Spleen (tissue), 11 donors: ENCODE measurements around the gene RPL19. TPM values are rescaled to one million over a fixed set of nuclear protein-coding genes. Genes with fewer than 3 reads are reported as not detected.

Experiments
- DNase-seq: peaks from one replicate; pipeline ENCODE4 v3.0.0-alpha.2; 2020
- H3K27ac ChIP-seq, 8 donors: fragments of 200-600 bp; sonication (generic) in 7 of 8; 1 replicate in 4 of 8; 2 replicates in 4 of 8; pipeline versions ENCODE4 v1.5.0 to v1.8.0; 2016 to 2021; ENCODE audit warnings: inconsistent platforms in 4 of 8, mild to moderate bottlenecking in 4 of 8, moderate library complexity in 1 of 8
- H3K27me3 ChIP-seq, 7 donors: fragments of 200-600 bp; sonication (generic) in 6 of 7; replicated peaks in 1 of 7; 1 replicate in 4 of 7; 2 replicates in 3 of 7; pipeline versions ENCODE4 v1.5.0 to v1.8.0; 2016 to 2021; ENCODE audit warnings: inconsistent platforms in 3 of 7, mild to moderate bottlenecking in 1 of 7
- H3K36me3 ChIP-seq, 6 donors: fragments of 200-600 bp; sonication (generic) in 5 of 6; 1 replicate in 4 of 6; 2 replicates in 2 of 6; pipeline versions ENCODE4 v1.5.0 to v1.8.0; 2016 to 2021; ENCODE audit warnings: inconsistent platforms in 2 of 6
- H3K4me1 ChIP-seq, 6 donors: fragments of 200-600 bp; sonication (generic) in 5 of 6; 1 replicate in 3 of 6; 2 replicates in 3 of 6; pipeline versions ENCODE4 v1.5.0 to v1.8.0; 2016 to 2021; ENCODE audit warnings: inconsistent platforms in 3 of 6
- H3K4me3 ChIP-seq, 8 donors: fragments of 200-600 bp; sonication (generic) in 7 of 8; 1 replicate in 4 of 8; 2 replicates in 4 of 8; pipeline versions ENCODE4 v1.5.0 to v1.8.0; 2016 to 2021; ENCODE audit warnings: inconsistent platforms in 4 of 8, mild to moderate bottlenecking in 4 of 8, moderate library complexity in 2 of 8
- H3K9me3 ChIP-seq, 8 donors: fragments of 200-600 bp; sonication (generic) in 7 of 8; 1 replicate in 4 of 8; 2 replicates in 4 of 8; pipeline versions ENCODE4 v1.5.0 to v1.8.0; 2016 to 2021; ENCODE audit warnings: inconsistent platforms in 4 of 8
- CTCF ChIP-seq, 11 experiments: fragments of 200-600 bp in 7 of 11; fragments of 450-650 bp in 4 of 11; sonication (generic) in 4 of 11; IDR thresholded peaks in 8 of 11; conservative IDR thresholded peaks in 3 of 11; 1 replicate in 7 of 11; 2 replicates in 4 of 11; pipeline versions ENCODE4 v1.4.0 to v1.8.0; 2016 to 2021; ENCODE audit warnings: antibody characterized with exemption in 11 of 11, inconsistent platforms in 4 of 11, mild to moderate bottlenecking in 1 of 11
- POLR2A ChIP-seq, 3 donors: fragments of 450-650 bp; IDR thresholded peaks; one replicate each; pipeline ENCODE4 v1.5.1; 2017; ENCODE audit warnings: antibody characterized with exemption in 3 of 3, mild to moderate bottlenecking in 1 of 3
- POLR2AphosphoS5 ChIP-seq, 3 donors: sonication (generic); formaldehyde crosslinking; IDR thresholded peaks; one replicate each; pipeline ENCODE4 v1.5.1; 2017; ENCODE audit warnings: antibody characterized with exemption in 3 of 3
- WGBS, 5 donors: extraction: QIAGEN DNeasy Blood & Tissue Kit in 3 of 5; methylation state at CpG; one replicate each; pipeline versions ENCODE4 v1.1.5 to v1.1.7; 2013 to 2018; 5-methylcytosine and 5-hydroxymethylcytosine counted together
- intact Hi-C: fragments of 100-400 bp; cut with DNase I; formaldehyde crosslinking; loops from one replicate; pipeline ENCODE4 v1.15.0; 2023; ENCODE audit warnings: low total_unique reads
- polyA plus RNA-seq, 3 donors: library from polyadenylated mRNA; stranded (reverse); fragments of 200-250 nt; gene quantifications; one replicate each; pipeline ENCODE4 v1.2.1, GENCODE V29; 2013
- total RNA-seq, 7 donors: library from RNA; depleted of rRNA in 3 of 7; stranded (reverse); fragments of >200 nt in 3 of 7; fragmentation: NEBNext Ultra II Directional in 4 of 7; extraction: Animal tissue kit (Norgen Biotek cat#: 25700) in 4 of 7; gene quantifications; one replicate each; pipeline versions ENCODE4 v1.1.0 to v1.2.1, GENCODE V29; 2016 to 2021
- donor health status: healthy with polysubstance abuse.
- donor health status: DM: no; HTN: no; CAD: no; lungs with moderate emphysema.
- donor health status: DM: no; HTN: no; CAD: no.
- donor health status: Bipolar disorder and iron deficiency.
- donor health status: healthy.
- donor health status: DM: no; HTN: no; CAD: no.
- donor health status: DM: yes; HTN: yes; CAD: no.

Gene RPL19
- total and polyA plus RNA-seq, 10 donors = 1,504 to 7,360 (median 3,641) TPM

- Histone ChIP-seq H3K4me3 (no peak overlapping the region), H3K27ac (no peak overlapping the region), H3K36me3 (no peaks in the 10 kb centered on the region), H3K4me1 (peaks cover 0 to 12% (median 7%) of the 10 kb centered on the region in 6 donors), H3K9me3 (no peaks in the 10 kb centered on the region), H3K27me3 (peaks cover 0 to 5% (median 0%) of the 10 kb centered on the region in 7 donors)
- no peak for DNase-seq
- WGBS, 5 donors = 81 to 94% (median 86%) methylated on average over 2 of the region's 2 CpGs
- intact Hi-C loops = no loop called here
- no peak for TF ChIP-seq CTCF (IDR thresholded peaks at IDR 0.05 in 8 of 11, conservative IDR thresholded peaks at IDR 0.05 in 3 of 11)
- TF ChIP-seq POLR2AphosphoS5 (IDR thresholded peaks at IDR 0.05) = no peak
- TF ChIP-seq POLR2A (IDR thresholded peaks at IDR 0.05) = no peak
These were observed 41.5 kb upstream of the RPL19 start for GRCh38 chr17:39158623-39159022.

- no peaks in the 10 kb centered on the region for H3K9me3 ChIP-seq
- WGBS, 5 donors = 49 to 62% (median 56%) methylated on average over 2 of the region's 2 CpGs
- H3K27me3 ChIP-seq = peaks cover 0 to 29% (median 15%) of the 10 kb centered on the region in 7 donors
- H3K27ac ChIP-seq = no peak overlapping the region
- H3K4me3 ChIP-seq = no peak overlapping the region
- TF ChIP-seq CTCF (IDR thresholded peaks at IDR 0.05 in 8 of 11, conservative IDR thresholded peaks at IDR 0.05 in 3 of 11) (no peak), POLR2A (IDR thresholded peaks at IDR 0.05) (no peak)
- H3K4me1 ChIP-seq = peaks cover 7 to 31% (median 27%) of the 10 kb centered on the region in 6 donors
- intact Hi-C loops = no loop called here
- H3K36me3 ChIP-seq = no peaks in the 10 kb centered on the region
- no peak for DNase-seq
These were observed 38.1 kb upstream of the RPL19 start for GRCh38 chr17:39161962-39162361.

DNA sequence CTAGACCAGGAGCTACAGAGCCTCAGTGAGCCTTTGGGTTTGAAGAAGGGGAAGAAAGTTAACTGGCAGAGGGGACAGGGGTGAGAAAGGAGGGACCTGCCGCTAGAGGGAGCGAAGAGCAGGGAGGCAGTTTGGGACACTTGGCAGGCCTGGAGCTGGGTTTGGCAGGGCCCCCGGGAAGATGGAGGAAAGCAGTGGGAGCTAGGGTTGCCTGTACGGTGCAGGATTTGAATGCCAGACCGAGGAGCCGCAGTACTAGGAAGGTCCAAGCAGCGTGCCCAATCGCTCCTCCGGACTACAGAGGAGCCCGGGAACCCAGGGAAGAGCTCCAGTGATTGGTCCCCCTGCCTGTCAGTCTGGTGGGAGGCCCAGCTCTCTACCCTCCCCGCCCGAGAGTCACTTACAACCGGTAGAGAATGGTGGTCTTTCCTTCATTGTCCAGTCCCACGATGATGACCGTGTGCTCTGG is 35.4 kb upstream of the RPL19 start:
- H3K27ac ChIP-seq = peak overlapping the region in 4 of 8 donors; percentile 28 to 65 (median 50)
- peak overlapping the region; percentile 36 to 79 (median 49) for H3K4me3 ChIP-seq
- H3K36me3 ChIP-seq = no peaks in the 10 kb centered on the region
- peak; percentile 91 for DNase-seq
- H3K9me3 ChIP-seq = peaks cover 0 to 4% (median 0%) of the 10 kb centered on the region in 8 donors
- H3K27me3 ChIP-seq = peaks cover 0 to 41% (median 15%) of the 10 kb centered on the region in 7 donors
- H3K4me1 ChIP-seq = peaks cover 13 to 44% (median 37%) of the 10 kb centered on the region in 6 donors
- intact Hi-C loops = no loop called here
- WGBS, 5 donors = 0 to 1% (median 1%) methylated on average over 6 to 15 of the region's 15 CpGs
- TF ChIP-seq POLR2AphosphoS5 (IDR thresholded peaks at IDR 0.05) = peak in 2 of 3 donors; percentile 9 to 36
- peak; percentile 60 to 88 (median 81) for TF ChIP-seq CTCF (IDR thresholded peaks at IDR 0.05 in 8 of 11, conservative IDR thresholded peaks at IDR 0.05 in 3 of 11)
- no peak for TF ChIP-seq POLR2A (IDR thresholded peaks at IDR 0.05)

- H3K27me3 ChIP-seq = peaks cover 0 to 40% (median 15%) of the 10 kb centered on the region in 7 donors
- WGBS, 5 donors = 9 to 14% (median 12%) methylated on average over 20 to 51 of the region's 51 CpGs
- intact Hi-C loops = no loop called here
- no peak for DNase-seq
- TF ChIP-seq POLR2A (IDR thresholded peaks at IDR 0.05) (no peak), POLR2AphosphoS5 (IDR thresholded peaks at IDR 0.05) (no peak), CTCF (IDR thresholded peaks at IDR 0.05 in 8 of 11, conservative IDR thresholded peaks at IDR 0.05 in 3 of 11) (no peak)
- H3K4me1 ChIP-seq = peaks cover 13 to 44% (median 37%) of the 10 kb centered on the region in 6 donors
- no peaks in the 10 kb centered on the region for H3K36me3 ChIP-seq
- peaks cover 0 to 4% (median 0%) of the 10 kb centered on the region in 8 donors for H3K9me3 ChIP-seq
- H3K4me3 ChIP-seq = peak overlapping the region; percentile 36 to 79 (median 49)
- H3K27ac ChIP-seq = peak overlapping the region in 4 of 8 donors; percentile 28 to 65 (median 50)
These were observed 34.8 kb upstream of the RPL19 start for GRCh38 chr17:39165178-39165840.
